Breast epithelium (tissue), 3 donors: ENCODE data around the gene TSSC4.

Source experiments
- CTCF ChIP-seq, 3 donors: fragments of 450-650 bp; IDR thresholded peaks; one replicate each; pipeline ENCODE4 v1.5.1; 2016 to 2017; ENCODE audit warnings: antibody characterized with exemption in 3 of 3, mild to moderate bottlenecking in 3 of 3, moderate library complexity in 3 of 3
- POLR2AphosphoS5 ChIP-seq, 3 donors: sonication (generic); formaldehyde crosslinking; IDR thresholded peaks; one replicate each; pipeline ENCODE4 v1.6.1; 2017; ENCODE audit warnings: antibody characterized with exemption in 3 of 3

GRCh38 chr11:2440646-2441045 is 40.1 kb downstream of the TSSC4 start:
- TF ChIP-seq CTCF (IDR thresholded peaks at IDR 0.05), result no peak
- TF ChIP-seq POLR2AphosphoS5 (IDR thresholded peaks at IDR 0.05), result no peak
